RWPE2 (cell line): Measurements from ENCODE around the gene NUDT16.

Experiments used
- ATAC-seq: fragments of 200-7000 bp; cut with Tn5 transposase; 3 replicates; pipeline ENCODE4 v1.9.1; 2021; ENCODE audit warnings: low read depth
- DNase-seq: peaks from one replicate; pipeline ENCODE4 v3.0.0-alpha.2; 2020; ENCODE audit warnings: low spot score
- H3K27ac ChIP-seq: fragments of 450-650 bp; 2 replicates; pipeline ENCODE4 v1.5.1; 2017; ENCODE audit warnings: mild to moderate bottlenecking; ENCODE audit not compliant: poor library complexity, severe bottlenecking
- H3K27me3 ChIP-seq: fragments of 250-450 bp; sonication (Bioruptor Pico); 2 replicates; pipeline ENCODE4 v1.5.1; 2021; ENCODE audit warnings: mild to moderate bottlenecking, moderate library complexity; ENCODE audit not compliant: insufficient read depth, poor library complexity, severe bottlenecking
- H3K36me3 ChIP-seq: fragments of 250-450 bp; sonication (Bioruptor Pico); 2 replicates; pipeline ENCODE4 v1.5.1; 2020; ENCODE audit warnings: low read depth, mild to moderate bottlenecking, moderate library complexity
- H3K4me1 ChIP-seq: fragments of 250-450 bp; sonication (Bioruptor Pico); 2 replicates; pipeline ENCODE4 v1.5.1; 2021; ENCODE audit warnings: mild to moderate bottlenecking, moderate library complexity; ENCODE audit not compliant: insufficient read depth, poor library complexity, severe bottlenecking
- H3K4me3 ChIP-seq: fragments of 250-450 bp; sonication (Bioruptor Pico); 2 replicates; pipeline ENCODE4 v1.5.1; 2021; ENCODE audit warnings: mild to moderate bottlenecking, moderate library complexity; ENCODE audit not compliant: severe bottlenecking
- H3K9me3 ChIP-seq: fragments of 250-450 bp; sonication (Bioruptor Pico); 2 replicates; pipeline ENCODE4 v1.5.1; 2021; ENCODE audit warnings: mild to moderate bottlenecking, moderate library complexity; ENCODE audit not compliant: severe bottlenecking
- CTCF ChIP-seq: fragments of 450-650 bp; IDR thresholded peaks from one replicate; pipeline ENCODE4 v1.5.1; 2017; ENCODE audit warnings: mild to moderate bottlenecking, moderate library complexity; ENCODE audit not compliant: poor library complexity, severe bottlenecking

NUDT16 gene

DNA sequence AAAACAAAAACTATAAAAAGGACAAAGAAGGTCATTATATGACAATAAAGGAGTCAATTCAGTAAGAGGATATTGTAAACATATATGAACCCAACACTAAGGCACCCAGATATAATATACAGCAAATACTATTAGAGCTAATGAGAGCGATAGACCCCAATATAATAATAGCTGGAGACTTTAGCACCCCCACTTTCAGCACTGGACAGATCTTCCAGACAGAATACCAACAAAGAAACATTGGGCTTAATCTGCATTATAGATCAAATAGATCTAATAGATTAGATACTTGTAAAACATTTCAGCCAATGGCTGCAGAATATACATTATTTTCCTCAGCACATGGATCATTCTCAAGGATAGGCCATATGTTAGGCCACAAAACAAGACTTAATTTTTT lies 53.4 kb downstream of the NUDT16 start:
- Histone ChIP-seq H3K36me3 (no peaks in the 10 kb centered on the region), H3K27ac (no peak overlapping the region), H3K27me3 (no peaks in the 10 kb centered on the region), H3K4me3 (no peak overlapping the region), H3K4me1 (no peaks in the 10 kb centered on the region), H3K9me3 (no peaks in the 10 kb centered on the region)
- DNase-seq: no peak
- ATAC-seq: no peak
- TF ChIP-seq CTCF: no peak
